IMR-90 (cell line): ENCODE data around the gene MSI2.

Experiments
- POLR2A ChIP-seq: IDR thresholded peaks from 2 replicates; pipeline ENCODE4 v1.6.1; 2012; ENCODE audit warnings: mild to moderate bottlenecking, low read depth, low read length
- RAD21 ChIP-seq: IDR thresholded peaks from 2 replicates; pipeline ENCODE4 v1.6.1; 2012; ENCODE audit warnings: low read length, improper control_type of control experiment

- TF ChIP-seq RAD21: no peak
- no peak for TF ChIP-seq POLR2A
Measured at GRCh38 chr17:57687642-57688041, 431.3 kb downstream of the MSI2 start.
